Measurements from ENCODE around the gene GPATCH4.

Gene GPATCH4

DNA sequence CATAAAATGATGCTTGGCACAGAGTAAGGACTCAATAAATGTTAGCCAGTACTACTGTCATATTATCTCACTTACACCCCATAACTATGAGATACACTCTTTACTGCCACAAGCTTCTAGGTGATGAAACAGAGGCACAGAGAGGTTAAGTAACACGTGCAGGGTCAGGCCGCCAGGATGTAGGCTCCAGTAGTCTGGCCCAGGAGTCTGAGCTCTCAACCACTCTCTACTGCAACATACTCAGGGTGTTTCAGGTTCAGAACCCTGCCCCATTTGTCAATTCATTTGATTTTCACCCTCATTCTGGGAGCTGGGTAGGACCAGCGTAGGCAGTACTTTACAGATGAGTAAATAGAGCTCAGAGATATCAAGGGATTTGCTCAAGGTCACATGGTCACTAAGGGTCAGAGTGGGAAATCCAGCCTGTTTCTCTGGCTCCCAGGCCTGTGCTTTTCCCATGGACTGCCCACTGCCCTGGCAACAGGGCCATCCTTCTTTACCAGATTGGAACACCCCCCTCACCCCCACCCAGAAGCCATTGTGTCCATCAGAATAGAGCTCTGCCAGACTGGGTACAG is 50.1 kb downstream of the GPATCH4 start:
- FAIRE-seq = no peak
- DNase-seq (ENCODE audit: low spot score) = no peak

DNA sequence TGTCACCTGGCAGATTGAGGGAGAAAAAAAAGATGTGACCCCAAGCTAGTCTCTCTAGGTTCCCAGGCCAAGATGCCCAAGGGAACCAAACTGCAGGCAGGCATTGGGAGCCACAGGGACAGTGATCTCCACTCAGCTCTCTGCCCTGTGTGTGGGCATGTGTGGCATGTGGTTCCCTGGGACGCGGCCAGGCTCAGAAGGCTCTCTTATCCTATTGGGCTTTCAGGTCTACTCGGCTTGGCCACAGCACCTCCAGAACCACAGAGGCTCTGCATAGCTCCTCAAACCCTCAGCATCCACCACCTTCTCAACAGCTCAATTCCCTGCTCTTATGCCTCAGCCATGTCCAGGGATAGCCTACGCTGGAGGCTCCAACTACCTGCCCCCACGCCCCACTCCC is 50.9 kb downstream of the GPATCH4 start:
- FAIRE-seq (no peak), DNase-seq (ENCODE audit: low spot score) (no peak)

DNA sequence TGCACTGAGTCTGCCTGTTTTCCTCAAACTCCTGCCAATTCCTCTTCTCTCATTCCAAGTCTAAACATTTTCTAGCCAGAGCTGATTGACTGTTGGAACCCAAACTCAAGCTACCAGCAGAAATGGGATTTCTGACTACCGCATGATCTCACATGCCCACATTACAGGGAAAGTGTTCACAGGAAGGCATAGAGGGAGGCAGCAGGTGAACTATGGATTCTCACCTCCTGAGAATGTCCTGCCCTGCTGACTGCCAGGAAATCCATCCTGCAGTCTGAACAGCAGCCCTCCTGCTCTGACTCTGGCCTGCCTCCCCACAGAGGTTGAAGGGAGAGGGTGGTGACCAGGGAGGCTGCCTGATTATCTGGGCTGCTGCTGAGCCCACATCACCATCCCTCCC is 51.4 kb downstream of the GPATCH4 start:
- FAIRE-seq (no peak), DNase-seq (ENCODE audit: low spot score) (no peak)

DNA sequence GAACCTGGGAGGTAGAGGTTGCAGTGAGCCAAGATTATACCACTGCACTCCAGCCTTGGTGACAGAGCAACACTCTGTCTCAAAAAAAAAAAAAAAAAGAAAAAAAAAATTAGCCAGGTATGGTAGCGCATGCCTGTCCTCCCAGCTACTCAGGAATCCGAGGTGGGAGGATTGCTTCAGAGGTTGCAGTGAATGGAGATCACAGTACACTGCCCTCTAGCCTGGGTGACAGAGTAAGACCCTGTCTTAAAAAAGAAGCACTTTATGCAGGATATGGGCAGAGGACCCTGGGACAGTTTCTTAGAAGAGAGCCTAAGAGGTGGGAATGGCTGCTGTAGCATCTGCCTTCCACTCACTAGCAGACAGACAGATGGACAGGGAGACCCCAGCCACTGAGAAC is 51.9 kb downstream of the GPATCH4 start:
- FAIRE-seq (no peak), DNase-seq (ENCODE audit: low spot score) (no peak)

DNA sequence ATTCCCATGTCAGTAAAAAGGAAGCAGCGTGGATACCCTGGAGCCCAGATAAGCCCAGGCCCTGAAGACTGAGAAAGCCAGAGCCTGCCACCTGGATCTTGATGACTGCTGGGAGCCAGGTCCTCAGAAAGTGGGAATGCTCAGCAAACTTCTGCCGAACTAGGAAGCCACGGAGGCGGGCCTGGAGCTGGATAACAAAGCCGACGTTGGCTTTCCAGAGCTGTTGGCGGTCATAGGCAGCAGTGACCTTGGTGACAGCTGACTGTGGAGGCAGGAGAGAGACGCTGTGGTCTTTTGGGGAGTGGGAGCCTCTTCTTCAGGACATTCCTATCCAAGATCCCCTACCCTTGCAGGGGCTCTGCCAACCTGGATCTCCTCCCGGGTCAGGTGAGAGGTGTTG is 53.3 kb downstream of the GPATCH4 start:
- FAIRE-seq (no peak), DNase-seq (ENCODE audit: low spot score) (no peak)

DNA sequence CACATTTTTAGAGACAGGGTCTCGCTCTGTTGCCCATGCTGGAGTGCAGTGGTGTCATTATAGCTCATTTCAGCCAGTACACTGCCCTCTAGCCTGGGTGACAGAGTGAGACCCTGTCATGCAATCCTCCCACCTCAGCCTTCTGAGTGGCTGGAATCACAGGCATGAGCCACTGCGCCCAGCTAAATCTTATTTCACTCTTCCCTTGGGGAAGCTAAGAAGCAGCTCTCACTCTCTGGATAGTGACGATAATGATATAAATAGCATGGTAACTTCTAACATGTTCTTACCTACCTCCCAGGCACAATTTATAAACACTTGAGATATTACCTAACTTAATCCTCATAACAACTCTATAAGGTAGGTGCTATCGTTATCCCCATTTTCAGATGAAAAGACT is 53.8 kb downstream of the GPATCH4 start:
- FAIRE-seq = no peak
- no peak for DNase-seq (ENCODE audit: low spot score)

DNA sequence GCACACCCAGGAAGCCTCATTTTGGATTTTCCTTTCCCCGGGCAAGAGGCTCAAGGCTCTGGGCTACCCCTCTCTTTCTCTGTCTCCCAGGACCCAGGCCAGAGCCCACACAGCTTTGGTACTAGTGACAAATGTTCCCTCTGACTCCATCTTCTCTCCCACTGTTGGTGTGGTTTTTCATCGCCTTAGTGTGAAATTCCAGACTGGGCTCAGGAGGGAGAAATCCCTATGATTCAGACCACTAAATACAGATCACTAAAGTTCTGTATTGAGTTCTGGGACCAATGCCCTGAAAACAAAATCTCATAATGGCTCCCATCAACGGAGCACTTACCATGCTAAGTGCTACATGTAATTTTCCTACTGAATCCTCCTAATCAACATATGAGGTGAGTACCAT is 55.0 kb downstream of the GPATCH4 start:
- DNase-seq (ENCODE audit: low spot score) (no peak), FAIRE-seq (no peak)

DNA sequence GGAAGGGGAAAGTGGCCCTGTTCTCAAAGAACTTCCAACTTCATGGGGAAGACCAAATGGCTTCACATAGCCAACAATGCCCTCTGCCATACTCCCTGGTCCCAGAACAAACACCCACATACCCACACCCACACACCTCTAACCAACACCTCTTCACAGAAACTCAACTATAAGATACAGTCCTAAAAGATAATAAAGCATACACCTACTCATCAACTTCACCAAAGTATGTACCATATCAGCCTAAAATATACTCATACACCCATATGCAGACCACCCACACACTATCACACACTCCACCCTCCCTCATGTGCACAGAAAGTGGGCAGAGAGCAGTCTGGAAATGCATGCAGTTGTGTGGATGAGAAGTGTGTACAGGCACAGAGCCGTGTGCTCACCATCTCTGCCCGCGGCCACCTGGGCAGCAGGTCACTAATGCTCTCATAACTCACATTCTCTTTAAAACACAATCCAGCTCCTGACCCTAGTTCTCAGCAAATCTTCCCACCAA is 56.6 kb downstream of the GPATCH4 start:
- FAIRE-seq = no peak
- DNase-seq (ENCODE audit: low spot score) = no peak

Data from urothelium cell line (cell line).